HG02610 (cell line): ENCODE data around the gene SLC22A7.
"Not testable (repeated sequence)": the region's sequence is repeated elsewhere in the genome, so short reads cannot be mapped to it uniquely, and the experiment has no call there.

ENCODE experiments used
- ATAC-seq: cut with Tn5 transposase; IDR thresholded peaks from one replicate; pipeline ENCODE4 v1.9.1; 2021; ENCODE audit warnings: mild to moderate bottlenecking, moderate library complexity; ENCODE audit not compliant: unreplicated experiment

The SLC22A7 gene

GRCh38 chr6:43334466-43335095, 36.5 kb downstream of the SLC22A7 start:
- no peak for ATAC-seq

- ATAC-seq, result no peak
These were observed 37.4 kb downstream of the SLC22A7 start for GRCh38 chr6:43335469-43335868.

- no peak for ATAC-seq
These were observed 38.3 kb downstream of the SLC22A7 start for GRCh38 chr6:43336382-43336781.

GRCh38 chr6:43338243-43338642, 40.2 kb downstream of the SLC22A7 start:
- ATAC-seq, result peak; percentile 49

- ATAC-seq, result peak; percentile 64
These were observed 41.1 kb downstream of the SLC22A7 start for GRCh38 chr6:43339168-43339567.

GRCh38 chr6:43346243-43346642, 48.2 kb downstream of the SLC22A7 start:
- ATAC-seq, result not testable (repeated sequence)

GRCh38 chr6:43347021-43347420, 49.0 kb downstream of the SLC22A7 start:
- no peak for ATAC-seq

GRCh38 chr6:43347444-43347843, 49.4 kb downstream of the SLC22A7 start:
- no peak for ATAC-seq

GRCh38 chr6:43351951-43352350, 53.9 kb downstream of the SLC22A7 start:
- ATAC-seq, result not testable (repeated sequence)
